SK-N-SH treated with all-trans-retinoic acid at 6 μM for 48 hours (cell line): Measurements from ENCODE around the gene FBXO17.

ENCODE experiments used
- CREB5 ChIP-seq: fragments of 250-450 bp; sonication (Bioruptor Pico); IDR thresholded peaks from 2 replicates; pipeline ENCODE4 v1.5.1; 2020; ENCODE audit warnings: low read depth, mild to moderate bottlenecking, moderate library complexity
- ISL1 ChIP-seq: fragments of 250-450 bp; sonication (Bioruptor Pico); IDR thresholded peaks from 2 replicates; pipeline ENCODE4 v2.1.2; 2022; ENCODE audit warnings: mild to moderate bottlenecking, moderate library complexity
- PATZ1 ChIP-seq: fragments of 250-450 bp; sonication (Bioruptor Pico); IDR thresholded peaks from 2 replicates; pipeline ENCODE4 v1.8.0; 2020; ENCODE audit warnings: mild to moderate bottlenecking, moderate library complexity, borderline replicate concordance
- POU6F1 ChIP-seq: fragments of 250-450 bp; sonication (Bioruptor Pico); IDR thresholded peaks from 2 replicates; pipeline ENCODE4 v1.8.0; 2021; ENCODE audit warnings: low read depth, mild to moderate bottlenecking, moderate library complexity, borderline replicate concordance
- PPARA ChIP-seq: fragments of 250-450 bp; sonication (Bioruptor Pico); IDR thresholded peaks from 2 replicates; pipeline ENCODE4 v1.5.0; 2020; ENCODE audit warnings: mild to moderate bottlenecking, borderline replicate concordance
- SNAI2 ChIP-seq: fragments of 250-450 bp; sonication (Bioruptor Pico); IDR thresholded peaks from 2 replicates; pipeline ENCODE4 v1.5.0; 2020; ENCODE audit warnings: mild to moderate bottlenecking, moderate library complexity
- TOX ChIP-seq: fragments of 250-450 bp; sonication (Bioruptor Pico); IDR thresholded peaks from 2 replicates; pipeline ENCODE4 v1.8.0; 2021; ENCODE audit warnings: mild to moderate bottlenecking, moderate library complexity, borderline replicate concordance
- ZFP30 ChIP-seq: fragments of 450-650 bp; formaldehyde crosslinking; IDR thresholded peaks from 2 replicates; pipeline ENCODE4 v1.5.0; 2022; ENCODE audit warnings: mild to moderate bottlenecking, moderate library complexity

GRCh38 chr19:38892841-38893240, 82.7 kb downstream of the FBXO17 start:
- TF ChIP-seq PPARA (CRISPR knock-in tag): no peak
- TF ChIP-seq CREB5 (CRISPR knock-in tag): no peak
- no peak for TF ChIP-seq PATZ1 (CRISPR knock-in tag)
- no peak for TF ChIP-seq SNAI2
- no peak for TF ChIP-seq ZFP30
- no peak for TF ChIP-seq ISL1 (CRISPR knock-in tag)
- no peak for TF ChIP-seq POU6F1 (CRISPR knock-in tag)
- no peak for TF ChIP-seq TOX (CRISPR knock-in tag)
